Measurements from ENCODE around the gene TRAPPC3L.

DNA sequence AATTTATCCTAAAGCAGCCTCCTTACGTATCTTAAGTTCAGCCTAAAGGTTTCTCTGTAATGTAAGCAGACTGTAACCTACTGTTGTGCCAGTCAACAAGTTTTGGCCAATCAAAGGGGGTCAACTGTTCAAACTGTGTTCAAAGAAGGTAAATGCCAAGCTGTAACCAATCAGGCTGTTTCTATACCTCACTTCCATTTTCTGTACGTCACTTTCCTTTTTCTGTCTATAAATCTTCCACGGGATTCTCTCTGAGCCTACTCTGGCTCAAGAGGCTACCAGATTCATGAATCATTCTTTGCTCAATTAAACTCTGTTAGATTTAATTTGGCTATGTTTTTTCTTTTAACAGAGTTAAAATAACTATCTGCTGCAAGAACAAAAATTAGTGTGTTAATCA lies 89.4 kb downstream of the TRAPPC3L start:
- TF ChIP-seq TAF1 (IDR thresholded peaks at IDR 0.05; ENCODE audit: low read depth, low read length) (no peak), POLR2A (IDR thresholded peaks at IDR 0.05; ENCODE audit: low read depth, low read length) (no peak), POLR2AphosphoS5 (IDR thresholded peaks at IDR 0.05; ENCODE audit: low read depth, low read length) (no peak), SPI1 (IDR thresholded peaks at IDR 0.05; ENCODE audit: low read depth, low read length) (no peak)
